GM18873 (cell line): Measurements from ENCODE around the gene OR13F1.
"Not testable (repeated sequence)": the region's sequence is repeated elsewhere in the genome, so short reads cannot be mapped to it uniquely, and the experiment has no call there.

Source experiments
- ATAC-seq: cut with Tn5 transposase; IDR thresholded peaks from one replicate; pipeline ENCODE4 v1.9.1; 2021; ENCODE audit warnings: mild to moderate bottlenecking, moderate library complexity, moderate number of reproducible peaks; ENCODE audit not compliant: unreplicated experiment, low FRiP score

The OR13F1 gene, protein sequence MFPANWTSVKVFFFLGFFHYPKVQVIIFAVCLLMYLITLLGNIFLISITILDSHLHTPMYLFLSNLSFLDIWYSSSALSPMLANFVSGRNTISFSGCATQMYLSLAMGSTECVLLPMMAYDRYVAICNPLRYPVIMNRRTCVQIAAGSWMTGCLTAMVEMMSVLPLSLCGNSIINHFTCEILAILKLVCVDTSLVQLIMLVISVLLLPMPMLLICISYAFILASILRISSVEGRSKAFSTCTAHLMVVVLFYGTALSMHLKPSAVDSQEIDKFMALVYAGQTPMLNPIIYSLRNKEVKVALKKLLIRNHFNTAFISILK

DNA sequence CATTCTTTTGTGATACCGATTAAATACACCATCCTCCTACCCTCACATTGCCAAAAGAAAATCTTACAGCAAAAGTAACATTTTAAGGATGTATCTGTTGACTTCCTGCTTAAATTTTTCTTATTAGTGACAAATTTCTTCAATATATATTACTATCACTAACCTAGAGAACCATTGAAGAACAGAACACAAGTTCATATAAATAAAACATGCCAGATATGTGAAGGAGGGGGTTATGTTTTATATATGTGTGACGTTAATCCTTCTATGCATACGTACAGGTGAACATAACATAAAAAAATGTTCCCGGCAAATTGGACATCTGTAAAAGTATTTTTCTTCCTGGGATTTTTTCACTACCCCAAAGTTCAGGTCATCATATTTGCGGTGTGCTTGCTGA, at the start of gene OR13F1:
Gene OR13F1, plus strand, starts transcription at position 301 of the 400 bp plus-strand sequence. Its CDS starts 0 bp downstream, at position 301.
- no peak for ATAC-seq

DNA sequence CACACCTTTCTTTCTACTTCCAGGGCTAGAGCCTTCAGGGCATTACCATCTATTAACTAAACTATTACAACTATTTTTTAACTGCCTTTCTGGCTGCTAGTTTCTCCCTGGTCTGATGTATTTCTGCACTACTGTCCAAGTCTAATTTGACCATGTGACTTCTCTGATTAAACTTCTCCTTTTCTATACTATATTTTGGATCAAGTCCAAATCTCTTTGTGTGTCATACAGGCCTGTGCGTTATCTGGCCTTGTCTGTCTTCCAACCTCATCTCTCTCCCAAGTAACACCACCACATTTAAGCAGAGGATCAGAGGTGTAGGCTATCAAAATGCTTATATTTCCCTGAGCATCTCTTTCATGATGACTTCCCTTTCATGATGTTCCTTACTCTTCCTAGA, 47.2 kb upstream of the OR13F1 start:
- no peak for ATAC-seq

DNA sequence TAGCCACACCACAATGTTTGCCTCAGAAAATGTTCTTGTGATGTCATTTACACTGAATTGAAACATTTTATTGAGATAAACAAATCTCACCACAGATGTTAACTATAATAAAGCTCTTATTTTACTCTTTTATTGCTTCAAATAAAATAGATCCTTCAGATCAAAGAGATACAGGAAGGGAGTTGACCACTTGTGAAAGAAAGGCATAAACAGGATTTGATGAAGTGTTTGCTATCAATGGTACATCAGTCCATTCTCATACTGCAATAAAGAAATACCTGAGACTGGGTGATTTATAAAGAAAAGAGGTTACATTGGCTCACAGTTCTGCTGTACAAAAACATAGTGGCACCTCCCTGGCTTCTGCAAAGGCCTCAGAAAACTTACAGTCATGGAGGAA, 40.2 kb upstream of the OR13F1 start:
- no peak for ATAC-seq

DNA sequence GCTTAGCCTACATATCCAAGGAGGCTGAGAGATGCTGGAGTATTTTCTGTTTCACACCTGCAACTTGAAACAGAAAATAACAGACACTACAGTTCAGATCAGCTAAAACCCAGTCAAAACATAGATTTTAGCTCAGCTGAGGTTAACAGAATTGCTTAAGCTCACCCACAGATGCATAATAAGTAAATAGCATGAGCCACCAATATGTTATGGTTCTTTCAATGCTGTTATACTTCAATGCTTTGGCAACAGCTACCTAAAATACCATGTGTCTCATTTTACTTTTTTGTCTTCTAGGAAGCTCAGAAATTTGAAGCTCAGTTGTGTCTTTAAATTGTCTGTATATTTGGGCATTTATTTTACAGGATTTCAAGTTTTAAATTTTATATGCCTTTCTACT, 35.8 kb upstream of the OR13F1 start:
- no peak for ATAC-seq

DNA sequence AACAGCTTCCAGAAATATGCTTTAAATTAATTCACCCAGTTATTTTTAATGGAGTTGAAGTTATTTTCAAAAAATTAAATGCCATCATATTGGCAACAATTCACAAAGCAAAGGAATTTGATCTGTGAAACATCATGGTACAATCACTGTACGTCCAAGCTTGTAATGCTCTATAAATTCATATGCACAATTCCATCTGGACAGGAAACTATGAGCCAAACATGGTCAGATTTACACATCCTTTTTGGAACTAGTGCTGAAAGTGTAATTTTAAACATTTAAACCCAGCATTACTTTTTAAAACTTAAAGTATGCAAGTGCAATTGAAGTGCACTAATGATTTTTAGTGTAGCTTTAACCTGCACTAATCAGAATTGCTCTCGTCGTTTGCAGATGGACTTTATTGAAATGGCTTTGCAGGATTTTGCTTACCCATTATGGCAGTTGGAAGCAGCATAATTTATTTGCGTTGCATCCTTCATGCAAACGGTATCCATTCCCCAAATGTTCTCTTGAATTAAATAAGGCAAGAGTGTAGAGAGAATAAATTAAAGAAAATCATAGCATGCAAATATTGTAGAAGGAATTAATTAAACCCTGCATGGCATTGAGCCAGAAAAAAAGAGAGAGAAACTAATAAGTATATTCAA, 21.0 kb upstream of the OR13F1 start:
- no peak for ATAC-seq

DNA sequence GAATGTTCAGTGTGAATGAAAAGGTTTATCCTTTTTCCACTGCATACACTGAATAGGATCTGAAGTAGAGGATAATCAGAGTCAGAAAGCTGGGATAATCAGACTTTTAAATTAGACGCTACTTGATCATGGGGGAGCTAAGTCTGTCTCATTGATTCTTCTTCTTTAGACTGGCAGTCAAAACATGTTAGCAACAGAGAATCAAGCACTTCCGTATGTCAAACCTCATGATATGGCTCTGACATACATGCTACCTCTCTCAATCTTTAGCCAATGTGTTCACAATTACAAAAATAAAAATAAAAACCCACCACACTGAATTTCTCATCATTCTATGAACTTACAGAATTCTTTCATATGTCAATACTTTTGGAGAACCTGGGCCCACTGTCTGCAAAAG, 19.0 kb upstream of the OR13F1 start:
- ATAC-seq: no peak

DNA sequence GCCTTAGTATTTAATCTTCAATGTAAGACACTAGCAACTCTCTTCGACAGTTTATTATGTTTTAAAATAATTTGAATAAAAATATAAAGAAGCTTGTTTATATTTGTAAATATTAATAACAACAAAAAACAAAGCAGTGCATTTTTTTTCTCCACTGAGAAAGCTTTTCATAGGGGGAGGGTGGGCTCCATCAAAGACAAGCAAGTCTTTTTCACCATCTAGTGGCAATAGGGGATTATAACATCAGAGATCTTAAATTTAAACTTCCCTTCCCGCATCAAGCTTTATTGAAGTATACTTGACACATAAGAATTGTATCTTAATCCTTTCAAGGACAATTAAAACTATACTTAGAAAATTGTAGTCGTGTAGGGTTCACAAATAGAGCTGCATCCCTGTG, 9.3 kb upstream of the OR13F1 start:
- no peak for ATAC-seq

DNA sequence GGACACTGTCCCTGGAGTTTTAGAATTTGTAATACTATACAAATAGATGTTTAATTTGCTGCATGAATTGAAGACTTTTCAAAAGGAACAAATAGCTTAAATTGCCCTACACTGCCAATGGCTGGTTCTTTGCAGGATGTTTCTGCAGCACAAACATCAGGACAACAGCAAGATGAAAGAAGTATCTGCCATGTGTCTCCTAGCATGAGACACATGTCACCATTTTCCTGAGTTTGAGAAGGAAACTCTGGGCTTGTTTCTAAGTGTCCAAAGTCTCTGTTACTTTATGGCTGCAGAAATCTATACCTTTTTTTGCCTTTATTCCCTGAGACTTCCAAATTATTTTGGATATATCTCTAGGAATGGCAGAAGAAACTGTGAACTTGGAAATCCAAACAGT, 623 bp upstream of the OR13F1 start:
- no peak for ATAC-seq

DNA sequence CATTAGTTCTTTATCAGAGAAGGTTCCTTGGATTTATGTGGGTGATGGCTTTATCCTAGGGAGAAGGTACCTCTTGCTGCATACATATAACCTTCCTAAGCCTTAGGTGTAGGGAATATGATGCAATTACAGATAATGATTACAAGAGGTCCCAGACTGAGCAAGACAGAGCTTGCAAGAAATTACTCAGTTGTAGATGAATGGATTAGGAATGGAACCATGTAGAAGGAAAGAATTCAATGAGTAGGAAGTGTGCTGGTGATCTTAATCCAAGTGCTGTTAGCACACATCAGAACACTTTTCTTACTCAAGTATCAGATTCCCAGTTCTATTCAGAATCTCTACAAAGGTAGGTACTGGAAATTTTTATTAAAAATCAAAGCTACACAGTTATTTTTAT, 2.5 kb downstream of the OR13F1 start:
- ATAC-seq: no peak

DNA sequence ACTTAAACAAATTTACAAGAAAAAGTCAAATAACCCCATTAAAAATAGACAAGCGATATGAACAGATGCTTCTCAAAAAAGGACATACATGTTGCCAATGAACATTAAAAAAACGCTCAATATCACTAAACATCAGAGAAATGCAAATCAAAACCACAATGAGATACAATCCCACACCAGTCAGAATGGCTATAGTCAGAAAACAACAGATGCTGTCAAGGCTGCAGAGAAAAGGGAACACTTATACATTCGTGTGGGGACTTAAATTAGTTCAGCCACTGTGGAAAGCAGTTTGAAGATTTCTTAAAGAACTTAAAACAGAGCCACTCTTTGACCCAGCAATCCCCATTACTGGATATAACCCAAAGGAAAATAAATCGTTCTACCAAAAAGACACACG, 10.8 kb downstream of the OR13F1 start:
- ATAC-seq: no peak

DNA sequence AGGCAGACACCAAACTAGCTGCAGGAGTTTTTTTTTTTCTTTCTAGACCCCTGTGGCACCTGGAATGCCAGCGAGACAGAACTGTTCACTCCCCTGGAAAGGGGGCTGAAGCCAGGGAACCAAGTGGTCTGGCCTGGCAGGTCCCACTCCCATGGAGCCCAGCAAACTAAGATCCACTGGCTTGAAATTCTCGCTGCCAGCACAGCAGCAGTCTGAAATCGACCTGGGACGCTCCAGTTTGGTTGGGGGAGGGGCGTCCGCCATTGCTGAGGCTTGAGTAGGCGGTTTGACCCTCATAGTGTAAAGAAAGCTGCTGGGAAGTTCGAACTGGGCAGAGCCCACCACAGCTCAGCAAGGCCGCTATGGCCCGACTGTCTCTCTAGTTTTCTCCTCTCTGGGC, 16.2 kb downstream of the OR13F1 start:
- not testable (repeated sequence) for ATAC-seq

DNA sequence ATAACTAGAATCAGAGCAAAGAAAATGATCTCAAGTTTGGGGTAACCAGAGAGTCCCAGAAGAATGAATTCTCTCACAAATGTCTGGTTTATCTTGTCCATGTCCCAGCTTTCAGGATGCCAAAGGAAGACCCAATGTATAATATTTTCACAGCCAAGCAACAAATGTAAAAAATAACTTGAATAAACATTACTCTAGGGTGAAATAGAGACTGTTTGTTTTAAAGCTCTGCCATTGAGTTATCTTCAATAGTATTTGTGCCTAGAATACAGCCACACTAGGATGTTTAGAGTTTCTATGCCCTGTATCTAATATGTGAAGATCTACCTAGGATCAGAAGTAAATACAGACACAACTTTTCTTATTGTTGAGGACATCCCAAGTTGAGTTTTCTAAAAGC, 23.0 kb downstream of the OR13F1 start, which contains the start of gene OR13C4:
Gene OR13C4, minus strand, starts transcription at position 101 of the 400 bp plus-strand sequence. Its CDS starts 0 bp downstream, at position 101.
- no peak for ATAC-seq

DNA sequence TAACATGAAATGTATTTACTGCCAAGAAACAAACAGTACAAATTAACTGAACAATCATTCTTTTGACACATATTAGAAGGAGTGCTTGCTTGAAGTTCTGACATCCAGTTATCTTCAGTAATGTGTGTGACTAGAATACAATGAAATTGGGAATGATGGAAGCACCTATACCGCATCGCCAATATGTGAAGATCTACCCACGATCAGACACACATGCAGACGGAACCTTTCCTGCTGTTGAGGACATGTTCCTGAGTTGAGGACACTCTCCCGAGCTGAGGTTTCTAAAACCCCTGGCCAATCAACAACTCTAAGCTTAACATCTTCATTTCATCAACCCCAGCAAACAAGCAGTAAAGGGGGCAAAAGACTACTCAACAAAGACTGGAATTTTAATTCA, 32.7 kb downstream of the OR13F1 start, which contains the start of gene OR13C3:
Gene OR13C3, minus strand, starts transcription at position 101 of the 400 bp plus-strand sequence. CDS start 133 bp downstream, outside the sequence.
- no peak for ATAC-seq

DNA sequence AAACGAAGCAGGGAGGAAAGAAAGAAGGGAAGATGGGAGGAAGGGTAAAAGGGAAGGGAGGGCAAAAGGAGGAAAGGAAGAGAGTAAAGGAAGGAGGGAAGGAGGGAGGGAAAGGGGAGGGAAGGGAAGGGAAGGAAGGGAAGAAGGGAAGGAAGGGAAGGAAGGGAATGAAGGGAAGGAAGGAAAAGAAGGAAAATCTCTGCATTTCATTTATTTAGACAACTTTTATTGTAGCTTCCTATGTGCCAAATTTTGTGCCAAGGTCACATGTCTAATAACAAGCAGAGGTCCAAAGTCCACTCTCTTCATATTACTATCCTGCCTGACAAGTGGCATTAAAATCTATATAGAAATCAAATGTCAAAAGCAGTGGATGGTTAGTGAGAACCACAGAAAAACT, 35.2 kb downstream of the OR13F1 start:
- no peak for ATAC-seq

DNA sequence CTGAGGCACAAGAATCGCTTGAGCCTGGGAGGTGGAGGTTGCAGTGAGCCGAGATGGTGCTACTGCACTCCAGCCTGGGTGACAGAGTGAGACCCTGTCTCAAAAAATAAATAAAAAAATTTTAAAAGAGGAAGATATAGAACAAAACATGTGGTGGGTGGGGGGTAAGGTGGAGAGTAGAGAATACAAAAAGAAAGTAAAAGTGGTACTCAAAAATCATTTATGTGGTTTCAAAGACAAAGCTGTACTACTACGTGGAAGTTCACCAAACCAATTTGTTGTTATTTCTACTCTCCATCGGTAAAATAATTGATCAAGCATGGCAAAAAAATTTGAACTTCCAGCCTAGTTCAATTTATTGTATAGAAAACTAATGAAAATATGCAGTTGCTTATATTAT, 40.6 kb downstream of the OR13F1 start:
- no peak for ATAC-seq

DNA sequence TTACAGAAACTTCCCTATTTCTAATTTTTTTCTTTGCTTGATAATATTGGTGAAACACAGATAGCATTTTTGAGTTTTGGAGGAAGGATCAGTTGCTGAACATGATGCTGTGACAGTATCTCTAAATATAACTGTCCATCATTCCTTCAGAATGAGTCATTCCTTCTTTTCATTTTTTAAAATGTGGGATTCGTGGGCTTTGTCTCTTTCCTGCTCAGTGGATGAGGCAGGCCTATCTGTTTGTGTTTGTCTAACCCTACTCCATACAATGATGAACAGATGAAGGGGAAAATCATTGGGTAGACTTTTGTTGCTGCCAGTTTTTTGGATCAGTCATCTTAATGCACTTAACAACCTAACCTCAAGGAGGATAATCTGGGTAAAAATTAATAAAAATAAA, 49.2 kb downstream of the OR13F1 start:
- ATAC-seq: no peak
